ENCODE measurements around the gene TMEM59L.

- no peak for TF ChIP-seq ZNF670 (CRISPR knock-in tag; IDR thresholded peaks at IDR 0.05; ENCODE audit: borderline replicate concordance)
- no peak for TF ChIP-seq MAX (IDR thresholded peaks at IDR 0.05)
- TF ChIP-seq, protein P1, sequence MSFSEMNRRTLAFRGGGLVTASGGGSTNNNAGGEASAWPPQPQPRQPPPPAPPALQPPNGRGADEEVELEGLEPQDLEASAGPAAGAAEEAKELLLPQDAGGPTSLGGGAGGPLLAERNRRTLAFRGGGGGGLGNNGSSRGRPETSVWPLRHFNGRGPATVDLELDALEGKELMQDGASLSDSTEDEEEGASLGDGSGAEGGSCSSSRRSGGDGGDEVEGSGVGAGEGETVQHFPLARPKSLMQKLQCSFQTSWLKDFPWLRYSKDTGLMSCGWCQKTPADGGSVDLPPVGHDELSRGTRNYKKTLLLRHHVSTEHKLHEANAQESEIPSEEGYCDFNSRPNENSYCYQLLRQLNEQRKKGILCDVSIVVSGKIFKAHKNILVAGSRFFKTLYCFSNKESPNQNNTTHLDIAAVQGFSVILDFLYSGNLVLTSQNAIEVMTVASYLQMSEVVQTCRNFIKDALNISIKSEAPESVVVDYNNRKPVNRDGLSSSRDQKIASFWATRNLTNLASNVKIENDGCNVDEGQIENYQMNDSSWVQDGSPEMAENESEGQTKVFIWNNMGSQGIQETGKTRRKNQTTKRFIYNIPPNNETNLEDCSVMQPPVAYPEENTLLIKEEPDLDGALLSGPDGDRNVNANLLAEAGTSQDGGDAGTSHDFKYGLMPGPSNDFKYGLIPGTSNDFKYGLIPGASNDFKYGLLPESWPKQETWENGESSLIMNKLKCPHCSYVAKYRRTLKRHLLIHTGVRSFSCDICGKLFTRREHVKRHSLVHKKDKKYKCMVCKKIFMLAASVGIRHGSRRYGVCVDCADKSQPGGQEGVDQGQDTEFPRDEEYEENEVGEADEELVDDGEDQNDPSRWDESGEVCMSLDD (CRISPR knock-in tag; IDR thresholded peaks at IDR 0.05; ENCODE audit: borderline replicate concordance): no peak
- TF ChIP-seq PLSCR1 (CRISPR knock-in tag; IDR thresholded peaks at IDR 0.05; ENCODE audit: borderline replicate concordance): no peak
- no peak for TF ChIP-seq TCF7 (IDR thresholded peaks at IDR 0.05; ENCODE audit: low read depth)
- TF ChIP-seq ARHGAP35 (CRISPR knock-in tag; IDR thresholded peaks at IDR 0.05; ENCODE audit: borderline replicate concordance): no peak
- TF ChIP-seq CTCF (CRISPR knock-in tag; IDR thresholded peaks at IDR 0.05): no peak
- TF ChIP-seq PAWR (CRISPR knock-in tag; IDR thresholded peaks at IDR 0.05; ENCODE audit: borderline replicate concordance): no peak
These were observed 53.1 kb downstream of the TMEM59L start for GRCh38 chr19:18665771-18666202.
